Measurements from ENCODE around the gene XRCC3.
A peak's percentile ranks its signal among the peaks of the same experiment; 100 is the strongest.

XRCC3 gene

DNA sequence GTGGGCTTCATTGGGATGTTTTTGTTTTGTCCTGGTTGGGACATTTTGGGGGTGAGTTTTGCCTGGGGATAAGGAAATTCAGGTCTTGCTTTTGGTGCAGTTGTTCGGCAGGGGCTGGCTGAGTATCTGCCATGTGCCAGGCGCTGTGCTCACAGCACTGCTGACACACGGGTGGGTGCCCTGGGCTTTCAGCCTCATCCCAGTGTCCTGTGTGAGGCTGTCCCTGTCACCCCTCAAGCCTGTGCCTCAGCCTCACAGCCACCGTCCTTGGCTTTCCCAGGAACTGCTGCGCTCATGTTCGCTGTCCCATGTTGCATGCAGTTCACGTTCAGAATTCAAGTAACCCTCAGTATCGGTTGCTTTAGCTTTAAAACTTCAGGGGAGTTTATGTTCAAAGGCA is 24.9 kb downstream of the XRCC3 start:
- DNase-seq, result no peak

DNA sequence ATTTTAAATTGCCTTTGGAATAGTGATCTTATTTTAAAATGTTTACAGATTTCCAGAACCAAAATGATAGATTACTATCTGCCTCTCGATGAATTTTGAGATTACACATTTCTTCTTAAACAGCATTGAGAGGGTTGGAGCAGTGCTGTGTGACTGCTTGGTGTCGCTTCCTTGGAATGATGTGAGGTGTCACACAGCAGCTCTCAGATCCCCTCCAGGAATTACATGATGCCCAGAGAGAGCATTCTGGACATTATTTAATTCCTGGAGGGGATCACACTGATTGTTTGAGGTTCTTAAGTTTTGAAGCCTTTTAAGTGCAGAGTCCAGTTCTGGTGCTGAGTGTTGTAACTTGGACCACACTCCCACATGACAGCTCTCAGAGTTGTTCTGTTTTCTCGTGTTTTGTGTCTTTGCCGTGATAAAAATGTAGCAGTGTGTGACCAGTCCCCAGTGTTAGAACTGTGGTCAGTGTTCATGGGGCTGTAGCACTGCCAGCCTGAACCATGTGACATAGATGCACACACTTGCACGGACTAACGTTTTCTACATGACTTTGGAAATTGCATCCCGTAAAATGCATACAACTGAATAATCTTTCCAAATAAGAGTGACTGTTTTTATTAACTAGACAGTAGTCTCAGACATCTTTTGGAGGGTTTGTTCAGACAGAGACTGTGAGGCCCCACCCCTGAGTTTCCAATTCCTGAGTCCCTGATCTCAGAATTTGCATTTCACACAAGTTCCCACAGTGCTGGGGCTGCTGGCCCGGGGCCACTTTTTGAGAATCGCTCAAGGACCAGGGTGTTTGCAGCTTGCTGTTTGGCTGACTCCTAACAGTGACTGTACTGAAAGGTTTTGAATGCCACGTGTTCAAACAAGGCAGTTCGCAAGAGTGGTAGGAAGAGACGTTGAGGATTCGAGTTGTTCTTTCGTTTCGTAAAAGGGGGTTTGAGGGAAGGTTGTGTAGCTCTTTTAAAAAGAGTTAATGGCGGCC is 26.0 kb downstream of the XRCC3 start:
- DNase-seq, result no peak

DNA sequence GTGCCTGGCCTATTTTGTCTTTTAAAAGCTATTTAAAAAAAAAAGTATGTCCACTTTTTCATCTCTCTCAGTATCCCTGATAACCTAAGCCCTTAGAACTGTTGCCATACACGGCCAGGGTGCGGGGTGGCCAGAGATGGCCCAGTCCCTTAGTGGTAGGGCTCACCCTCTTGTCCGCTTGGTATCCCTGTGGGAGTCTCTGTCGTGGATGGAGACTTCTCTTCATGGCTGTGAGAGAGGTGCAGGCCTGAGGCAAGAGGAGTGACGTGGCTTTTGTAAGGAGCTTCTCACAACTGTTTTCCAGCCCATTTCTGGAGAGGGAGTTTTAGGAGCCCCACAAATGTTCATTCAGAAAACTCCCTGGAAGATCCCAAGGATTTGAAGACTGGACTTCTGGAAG is 26.8 kb downstream of the XRCC3 start:
- no peak for DNase-seq

DNA sequence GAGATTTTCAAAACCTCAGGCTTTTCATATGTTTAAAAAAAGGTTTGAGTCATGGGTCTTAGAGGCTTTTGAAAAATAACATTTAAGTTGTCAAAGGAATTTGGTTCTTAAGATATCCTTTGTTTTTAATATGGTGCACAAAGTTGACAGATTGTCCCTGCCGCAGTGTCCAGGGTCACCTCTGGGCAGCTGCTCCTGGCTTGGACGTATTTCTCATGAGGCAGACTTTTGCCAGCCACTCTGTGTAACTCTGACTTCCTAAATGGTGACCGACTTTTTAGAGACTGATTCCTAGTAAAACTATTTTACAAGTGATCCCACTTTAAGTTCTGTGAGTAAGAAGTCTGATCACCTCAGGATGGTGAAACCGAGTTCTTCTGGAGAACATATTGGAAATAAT is 27.5 kb downstream of the XRCC3 start:
- DNase-seq, result no peak

DNA sequence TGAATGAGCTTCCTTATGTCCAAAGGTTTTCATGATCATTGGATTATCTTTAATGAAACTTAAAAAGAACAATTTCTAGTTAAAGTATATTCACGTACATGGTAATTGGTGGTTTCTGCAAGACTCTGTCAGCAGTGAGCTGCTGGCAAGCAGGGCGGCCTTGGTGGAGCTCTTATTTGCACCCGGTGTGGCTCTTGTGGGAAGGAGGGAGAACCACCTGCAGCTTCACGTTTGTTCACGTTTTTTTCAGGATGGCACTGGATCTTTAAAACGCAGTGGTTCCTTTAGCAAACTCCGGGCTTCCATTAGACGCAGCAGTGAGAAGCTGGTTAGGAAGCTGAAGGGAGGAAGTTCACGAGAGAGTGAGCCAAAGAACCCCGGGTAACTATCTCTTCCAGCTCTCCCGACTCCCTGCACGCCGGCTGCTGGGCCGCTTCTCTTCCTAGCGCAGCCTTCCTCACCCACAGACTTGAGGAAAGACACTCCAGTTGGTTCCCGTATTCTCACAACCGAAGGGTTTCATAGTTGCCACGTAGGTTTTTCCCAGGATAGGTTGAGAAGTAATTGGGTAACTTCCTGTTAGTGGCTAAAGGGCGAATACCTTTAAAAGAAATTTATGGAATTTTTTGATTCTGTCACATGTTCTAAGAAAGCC is 28.3 kb downstream of the XRCC3 start:
- no peak for DNase-seq

DNA sequence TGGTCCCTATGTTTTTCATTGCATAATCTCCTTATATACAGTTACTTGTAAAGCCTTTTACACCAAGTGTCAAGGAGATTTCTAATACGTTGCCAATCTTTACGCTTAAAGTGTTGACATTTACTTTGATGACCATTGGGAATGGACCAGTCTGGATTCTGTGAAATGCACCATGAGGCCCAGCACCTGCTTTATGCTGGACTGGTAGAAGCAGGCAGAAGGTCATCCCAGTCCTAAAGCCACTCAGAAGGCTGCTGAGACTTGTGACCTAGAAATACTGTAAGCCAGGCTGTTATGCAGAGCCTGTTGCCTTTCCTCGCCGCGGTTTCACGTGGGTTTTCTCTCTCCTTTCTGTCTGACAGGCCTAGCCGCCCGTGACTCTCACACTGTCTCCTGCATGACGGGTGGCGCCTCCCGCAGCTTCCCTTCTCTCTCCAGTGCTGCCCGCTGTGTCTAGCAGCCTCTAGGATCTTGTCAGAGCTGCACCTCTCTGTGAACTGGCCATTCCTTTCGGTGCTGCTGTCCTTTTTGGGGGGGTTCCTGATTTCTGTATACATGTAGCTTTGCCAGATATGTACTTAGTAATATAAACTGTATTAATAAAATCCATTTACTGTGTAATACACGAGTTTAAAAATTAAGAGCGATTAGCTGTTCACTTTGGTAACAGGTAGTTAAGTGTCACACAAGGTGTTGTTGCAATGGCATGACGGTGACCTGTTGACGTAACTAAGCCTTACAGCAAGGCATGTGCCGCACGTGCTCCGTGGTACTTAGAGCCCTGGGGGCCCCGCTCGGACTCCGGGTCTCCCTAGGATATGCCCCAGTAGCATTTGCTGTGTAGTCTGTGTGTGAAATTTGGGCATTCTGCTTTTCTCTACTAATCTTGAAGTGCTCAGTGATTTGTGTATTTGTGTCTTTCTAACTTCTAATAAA is 29.7 kb downstream of the XRCC3 start:
- no peak for DNase-seq

DNA sequence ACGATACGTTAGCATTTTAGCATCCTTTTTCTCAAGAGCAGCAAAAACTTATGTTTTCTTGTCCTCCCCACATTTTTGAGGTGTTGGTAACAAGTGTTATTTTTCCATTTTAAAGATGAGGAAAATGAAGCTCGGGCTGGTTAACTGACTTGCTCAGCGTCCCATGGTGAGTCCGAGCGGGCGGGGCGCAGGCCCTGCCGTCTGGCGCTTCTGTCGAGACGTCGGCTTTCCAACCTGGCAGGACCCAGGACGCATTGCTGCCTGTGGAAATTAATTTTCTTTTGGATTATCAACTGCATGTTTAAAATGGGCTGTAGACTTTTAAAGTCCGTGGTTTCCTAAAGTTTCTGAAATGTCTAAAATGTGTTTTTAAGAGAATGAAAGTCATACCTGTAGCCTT is 30.4 kb downstream of the XRCC3 start:
- no peak for DNase-seq

DNA sequence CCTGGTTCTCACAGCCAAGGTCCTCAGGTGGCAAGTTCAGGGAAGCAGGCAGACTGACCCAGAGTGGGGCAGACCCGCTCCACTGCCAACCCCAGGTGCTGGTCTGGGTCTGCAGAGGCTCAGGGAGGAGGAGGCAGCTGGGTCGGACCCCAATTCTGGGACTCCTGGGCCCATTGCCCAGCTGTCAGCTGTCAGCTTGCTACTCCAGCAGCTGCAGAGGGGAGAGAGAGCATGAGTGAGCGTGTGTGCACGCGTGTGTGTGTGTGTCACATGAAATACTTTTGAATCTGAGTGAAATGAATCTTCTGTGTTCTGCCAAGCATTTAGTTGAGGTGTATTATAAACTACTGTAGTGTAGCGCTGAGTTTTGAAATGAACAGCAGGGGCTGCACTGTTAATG is 30.8 kb downstream of the XRCC3 start:
- DNase-seq, result no peak

DNA sequence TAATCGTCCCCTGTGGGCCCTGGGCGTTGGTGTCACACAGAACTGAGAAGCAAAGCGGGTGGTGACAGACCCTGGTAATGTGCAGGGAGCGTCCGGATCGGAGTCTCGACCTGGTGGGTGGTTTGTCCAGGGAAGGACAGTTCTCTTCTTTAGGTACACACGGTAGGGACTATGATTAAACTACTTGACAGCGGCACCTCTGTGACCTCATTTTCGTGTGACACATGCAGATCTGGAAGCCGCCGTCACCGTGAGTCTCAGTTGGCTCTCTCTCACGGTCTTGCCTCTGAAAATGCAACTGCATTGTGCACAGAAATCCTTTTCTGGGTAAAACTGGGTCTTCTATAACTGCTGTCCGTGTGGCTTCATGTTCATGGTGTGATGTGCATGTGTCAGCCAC is 32.1 kb downstream of the XRCC3 start:
- no peak for DNase-seq

DNA sequence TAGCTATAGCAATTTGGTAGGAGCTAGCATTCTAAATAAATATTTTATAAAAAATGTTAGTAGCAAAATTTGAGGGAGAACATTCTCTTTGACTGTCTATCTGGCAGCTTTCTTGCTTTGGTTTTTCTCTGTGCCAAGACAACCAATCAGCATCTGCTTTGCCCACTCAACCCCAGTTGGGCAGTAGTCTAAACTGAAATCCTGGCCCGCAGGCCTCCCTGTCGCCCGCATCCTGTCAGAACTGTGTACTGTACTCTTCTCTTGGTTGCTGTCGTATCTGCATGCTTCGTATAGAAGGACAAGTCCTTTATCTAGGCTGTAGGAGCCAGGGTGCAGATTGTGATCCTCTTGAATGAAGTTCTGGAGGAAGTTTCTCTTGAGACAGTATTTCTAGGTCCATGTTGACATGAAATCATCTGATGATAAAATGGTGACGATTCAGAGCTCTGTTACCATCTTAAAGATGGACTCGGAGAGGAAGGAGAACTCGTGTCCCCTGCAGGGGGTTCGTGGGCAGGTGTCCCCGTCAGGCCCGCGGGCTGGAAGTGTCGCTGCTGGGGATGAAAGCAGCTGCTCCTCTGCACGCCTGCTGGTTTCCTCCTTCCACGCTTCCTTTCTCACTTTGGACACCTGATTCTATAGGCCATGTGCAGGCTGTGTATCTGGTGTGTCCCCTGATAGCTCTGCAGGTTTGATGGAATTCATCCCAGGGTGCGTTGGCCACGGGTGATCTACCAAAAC is 34.6 kb downstream of the XRCC3 start:
- DNase-seq, result no peak

DNA sequence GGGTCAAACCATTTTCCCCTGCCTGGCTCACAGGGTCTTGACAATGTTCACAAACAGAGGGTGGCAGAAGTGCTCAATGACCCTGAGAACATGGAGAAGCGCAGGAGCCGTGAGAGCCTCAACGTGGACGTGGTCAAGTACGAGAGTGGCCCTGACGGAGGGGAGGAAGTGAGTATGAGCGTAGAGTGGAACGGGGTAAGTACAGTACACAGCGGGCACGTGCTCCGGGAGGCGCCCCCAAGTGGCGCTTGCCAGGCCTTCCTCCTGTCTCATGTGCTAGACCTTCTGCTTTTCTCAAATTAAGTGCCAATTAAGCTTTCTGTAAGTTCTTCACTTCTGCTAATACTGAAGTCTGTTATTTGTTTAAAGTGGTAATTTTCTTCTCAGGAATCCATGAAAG is 35.9 kb downstream of the XRCC3 start:
- peak; percentile 35 to 49 for DNase-seq

DNA sequence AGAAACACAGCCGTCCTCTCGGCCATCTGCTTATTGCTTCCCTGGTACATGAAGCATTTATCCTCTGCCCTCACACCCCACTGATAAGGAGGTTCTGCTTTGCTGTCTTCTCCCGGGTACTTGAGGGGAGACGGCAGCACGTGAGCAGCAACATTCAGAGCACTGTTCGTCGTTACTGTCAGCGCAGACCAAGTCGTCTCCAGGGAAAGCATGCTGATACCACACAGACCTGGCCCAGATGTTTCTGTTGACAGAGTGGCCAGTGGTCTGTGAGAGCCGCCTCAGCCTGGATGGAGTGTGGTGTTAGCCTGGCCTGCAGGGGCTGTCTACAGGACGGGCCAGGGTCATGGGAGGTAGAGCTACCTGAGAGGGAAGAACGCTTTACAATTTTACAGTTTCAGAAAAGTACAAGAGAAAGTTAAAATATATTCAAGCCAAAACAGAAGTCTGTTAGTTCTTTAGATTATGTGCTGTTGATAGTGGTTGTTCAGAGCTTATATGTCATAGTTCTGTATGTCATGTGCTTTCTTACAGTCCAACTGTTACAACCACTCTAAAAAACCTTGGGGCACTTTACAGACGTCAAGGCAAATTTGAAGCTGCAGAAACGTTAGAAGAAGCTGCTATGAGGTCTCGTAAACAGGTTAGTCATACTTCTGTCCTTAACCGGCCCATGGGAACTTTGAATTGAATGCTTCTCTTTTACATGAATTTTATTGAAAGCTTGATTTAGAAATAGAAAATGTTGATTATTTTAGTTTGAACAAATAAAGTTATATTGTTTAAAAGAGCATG is 38.2 kb downstream of the XRCC3 start:
- DNase-seq, result no peak

DNA sequence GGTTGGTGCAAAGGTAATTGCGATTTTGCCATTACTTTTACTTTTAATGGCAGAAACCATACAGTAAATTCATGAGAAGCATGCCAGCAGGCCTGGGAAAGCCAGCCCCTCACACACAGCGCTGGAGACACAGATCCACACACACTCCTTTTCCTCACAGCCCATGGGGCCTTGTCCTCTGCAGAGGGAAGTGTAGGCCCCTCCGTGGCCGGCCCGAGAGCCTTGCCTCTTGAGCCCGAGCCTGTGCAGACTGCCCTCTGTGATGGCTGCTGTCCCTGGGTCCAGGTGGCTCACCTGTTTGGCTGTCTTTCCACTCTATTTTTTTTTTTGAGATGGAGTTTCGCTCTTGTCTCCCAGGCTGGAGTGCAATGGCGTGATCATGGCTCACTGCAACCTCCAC is 39.3 kb downstream of the XRCC3 start:
- no peak for DNase-seq

DNA sequence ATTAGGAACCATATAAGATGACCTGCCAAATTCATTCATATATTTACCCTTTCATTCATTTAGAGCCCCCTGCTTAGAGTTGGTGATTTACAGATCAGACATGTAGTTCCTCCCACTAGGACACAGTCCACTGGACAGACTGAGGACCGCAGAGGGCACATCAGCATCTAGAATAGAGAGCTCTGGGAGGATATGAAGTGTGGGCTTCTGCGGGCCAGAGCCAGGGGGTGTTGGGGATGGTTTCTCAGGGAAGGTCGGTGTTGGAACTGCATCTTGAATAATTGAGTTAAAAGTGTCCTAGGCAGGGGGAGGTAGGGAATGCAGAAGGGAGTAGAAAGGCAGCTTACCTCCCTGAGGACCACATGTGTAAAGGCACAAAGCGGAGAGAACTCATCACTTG is 43.3 kb downstream of the XRCC3 start:
- DNase-seq, result no peak

DNA sequence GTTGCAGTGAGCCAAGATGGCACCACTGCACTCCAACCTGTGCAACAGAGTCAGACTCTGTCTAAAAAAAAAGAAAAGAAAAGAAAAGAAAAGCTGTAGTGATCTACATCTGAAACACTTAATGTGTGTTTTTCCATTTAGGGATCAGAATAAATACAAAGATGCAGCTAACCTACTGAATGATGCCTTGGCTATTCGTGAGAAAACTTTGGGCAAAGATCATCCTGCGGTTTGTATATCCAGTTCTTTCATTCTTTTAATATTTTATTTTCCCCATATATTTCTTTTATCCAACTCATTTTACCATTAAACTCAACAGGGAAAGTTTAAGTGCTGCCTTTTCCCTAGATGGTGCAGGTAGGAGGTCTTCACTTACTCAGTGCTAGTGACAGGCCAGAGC is 45.9 kb downstream of the XRCC3 start:
- no peak for DNase-seq

DNA sequence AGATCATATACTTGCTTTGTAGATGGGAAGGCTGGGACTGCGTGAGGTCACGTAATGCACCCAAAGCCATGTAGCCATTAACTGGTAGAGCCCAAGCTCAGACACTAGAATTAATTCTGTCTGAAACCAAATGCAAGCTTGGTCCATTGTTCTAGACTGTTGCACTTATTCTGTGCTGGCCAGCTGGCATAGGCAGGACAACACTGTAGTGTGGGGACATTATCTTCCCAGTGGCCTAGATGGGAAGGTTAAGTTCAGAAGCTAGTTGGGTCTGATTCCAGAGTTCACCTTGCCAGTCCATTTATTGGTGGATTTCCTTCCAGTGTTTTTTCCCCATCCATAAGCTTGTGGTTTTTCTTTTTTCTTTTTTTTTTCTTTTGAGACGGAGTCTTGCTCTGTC is 47.1 kb downstream of the XRCC3 start:
- no peak for DNase-seq

DNA sequence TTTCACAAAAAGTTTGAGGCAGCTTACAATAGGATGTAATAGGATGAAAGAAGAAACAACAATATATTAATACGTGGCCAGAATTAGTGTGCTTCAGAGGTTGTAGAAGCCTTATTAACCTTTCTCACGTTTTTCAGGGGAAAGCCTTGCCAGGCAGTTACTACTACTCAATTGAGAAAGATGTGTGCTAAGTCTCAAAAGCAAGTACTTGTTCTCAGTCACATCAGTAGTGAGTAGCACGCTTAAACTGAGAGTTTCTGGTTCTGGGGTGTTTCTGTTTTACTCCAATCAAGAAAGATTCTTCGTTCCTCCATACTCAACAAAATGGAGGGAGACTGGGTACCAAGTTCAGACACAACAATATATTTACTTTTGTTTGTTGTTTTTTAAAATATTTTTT is 47.6 kb downstream of the XRCC3 start:
- no peak for DNase-seq

DNA sequence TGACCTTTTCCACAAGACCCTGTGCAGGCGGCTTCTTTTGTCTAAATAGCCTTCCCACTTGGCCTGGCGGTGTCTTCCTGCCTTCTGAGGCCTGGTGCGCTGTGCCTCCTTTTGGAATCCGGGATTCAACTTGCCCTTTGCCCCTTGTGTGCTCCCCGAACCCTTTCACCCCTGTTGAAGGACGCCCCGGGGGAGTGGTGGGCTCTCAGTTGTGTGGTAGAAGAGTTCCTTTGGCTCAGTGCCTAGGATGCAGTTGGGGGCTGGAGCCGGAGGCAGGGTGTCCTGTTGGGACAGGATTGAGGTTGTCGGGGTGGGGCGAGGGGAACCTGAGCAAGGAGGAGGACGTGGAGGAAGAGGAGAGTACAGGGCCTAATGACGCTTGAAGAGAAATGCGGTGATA is 51.7 kb downstream of the XRCC3 start:
- DNase-seq, result no peak

DNA sequence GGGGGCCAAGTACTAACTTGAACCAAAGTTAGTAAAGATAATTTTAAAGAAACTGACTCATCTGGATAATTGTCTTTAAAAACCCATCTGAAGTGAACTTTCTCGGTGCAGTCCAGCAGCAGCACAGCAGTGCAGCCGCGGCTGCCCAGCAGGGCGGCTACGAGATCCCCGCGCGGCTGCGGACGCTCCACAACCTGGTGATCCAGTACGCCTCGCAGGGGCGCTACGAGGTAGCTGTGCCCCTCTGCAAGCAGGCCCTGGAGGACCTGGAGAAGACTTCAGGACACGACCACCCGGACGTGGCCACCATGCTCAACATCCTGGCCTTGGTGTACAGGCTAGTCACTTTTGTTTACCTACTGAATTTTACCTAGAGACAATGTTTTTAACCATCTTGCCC is 52.7 kb downstream of the XRCC3 start:
- DNase-seq, result no peak

DNA sequence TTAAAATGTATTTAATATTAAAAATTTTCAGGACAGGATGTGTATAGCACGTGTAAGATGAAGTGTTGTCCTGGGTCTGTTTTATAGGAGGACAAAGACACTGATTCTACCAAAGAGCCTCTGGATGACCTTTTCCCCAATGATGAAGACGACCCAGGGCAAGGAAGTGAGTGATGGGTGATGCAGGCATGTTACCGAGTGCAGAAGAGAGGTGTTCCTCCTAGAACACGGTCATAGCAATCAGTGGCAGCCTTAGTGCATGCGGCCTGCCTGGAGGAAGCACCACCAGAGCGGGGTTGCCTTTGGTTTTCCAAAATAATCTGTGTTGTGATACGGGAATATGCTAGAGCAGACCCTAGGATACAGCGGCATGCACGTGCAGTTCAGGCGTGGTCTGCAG is 53.2 kb downstream of the XRCC3 start:
- no peak for DNase-seq

DNA sequence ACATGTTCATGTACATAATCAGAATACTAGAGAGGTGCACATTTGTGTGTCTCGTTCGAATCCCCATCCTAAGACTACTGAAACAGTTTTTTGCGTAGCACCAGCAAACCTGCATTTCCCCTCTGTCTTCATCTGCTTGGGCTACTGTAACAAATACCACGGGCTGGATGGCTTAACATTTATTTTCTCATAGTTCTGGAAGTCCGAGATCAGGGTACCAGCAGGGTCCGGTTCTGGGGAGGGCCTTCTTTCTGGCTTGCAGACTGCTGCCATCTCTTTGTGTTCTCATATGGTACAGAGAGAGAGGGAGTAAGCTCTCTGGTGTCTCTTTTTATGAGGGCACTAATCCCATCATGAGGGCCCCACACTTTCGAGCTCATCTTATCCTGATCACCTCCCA is 55.6 kb downstream of the XRCC3 start:
- DNase-seq, result no peak

DNA sequence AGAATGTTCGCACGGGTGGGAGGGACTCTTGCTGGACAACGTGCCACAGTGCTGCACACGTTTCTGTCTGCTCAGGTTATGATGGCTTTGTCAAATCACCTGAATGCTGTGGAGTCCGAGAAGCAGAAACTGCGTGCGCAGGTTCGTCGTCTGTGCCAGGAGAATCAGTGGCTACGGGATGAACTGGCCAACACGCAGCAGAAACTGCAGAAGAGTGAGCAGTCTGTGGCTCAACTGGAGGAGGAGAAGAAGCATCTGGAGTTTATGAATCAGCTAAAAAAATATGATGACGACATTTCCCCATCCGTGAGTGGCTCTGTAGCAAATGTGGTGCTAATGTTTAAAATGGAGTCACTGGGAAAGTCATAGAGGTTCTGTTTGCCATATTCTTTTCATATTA is 57.8 kb downstream of the XRCC3 start:
- DNase-seq, result no peak
